ENCODE results near the gene SLC25A28.

The SLC25A28 gene

GRCh38 chr10:99583687-99584086 is 36.6 kb downstream of the SLC25A28 start:
- no peak for DNase-seq

DNA sequence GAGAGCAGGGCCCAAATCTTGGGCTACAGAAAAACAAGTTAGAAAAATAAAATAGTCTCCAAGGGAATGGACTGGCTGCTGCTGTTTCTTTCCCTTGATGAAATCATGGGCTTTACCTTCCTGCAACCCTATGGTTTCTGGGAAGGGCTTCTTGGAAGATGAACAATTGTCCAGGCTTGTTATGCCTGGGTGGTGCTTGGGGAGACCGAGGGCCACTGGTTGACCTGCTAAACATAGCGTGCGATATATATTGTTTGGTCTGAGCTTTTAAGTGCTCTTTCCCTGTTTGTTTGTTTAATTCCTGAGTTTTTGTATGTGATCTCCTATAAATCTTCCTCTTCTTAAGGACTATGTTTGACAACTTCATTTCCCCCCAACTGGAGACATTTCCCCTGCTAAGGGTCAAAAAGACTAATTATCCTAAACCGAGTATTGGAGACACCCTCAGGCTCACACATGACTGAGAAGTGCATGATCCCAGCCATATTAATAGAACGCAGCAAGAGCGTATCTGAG is 37.9 kb downstream of the SLC25A28 start:
- no peak for DNase-seq

- no peak for DNase-seq
Measured at GRCh38 chr10:99579971-99580370, 40.3 kb downstream of the SLC25A28 start.

- DNase-seq, result no peak
Measured at GRCh38 chr10:99573790-99574189, 46.4 kb downstream of the SLC25A28 start.

DNA sequence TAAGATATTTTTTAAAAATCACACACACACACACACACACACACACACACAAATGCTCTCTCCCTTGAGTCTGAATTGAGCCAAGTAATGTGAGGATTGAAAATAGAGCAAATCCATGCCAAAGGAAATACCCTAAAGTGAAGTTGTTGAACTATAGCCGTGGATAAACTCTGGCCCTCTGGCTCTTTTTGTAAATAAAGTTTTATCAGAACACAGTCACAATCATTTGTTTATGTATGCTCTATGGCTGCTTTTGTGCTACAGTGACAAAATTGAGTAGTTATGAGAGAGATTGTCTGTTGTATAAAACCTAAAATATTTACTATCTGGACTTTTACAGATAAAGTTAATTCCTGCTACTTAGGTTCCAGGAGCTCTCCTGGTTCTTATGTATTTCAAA is 48.4 kb downstream of the SLC25A28 start:
- no peak for DNase-seq

DNA sequence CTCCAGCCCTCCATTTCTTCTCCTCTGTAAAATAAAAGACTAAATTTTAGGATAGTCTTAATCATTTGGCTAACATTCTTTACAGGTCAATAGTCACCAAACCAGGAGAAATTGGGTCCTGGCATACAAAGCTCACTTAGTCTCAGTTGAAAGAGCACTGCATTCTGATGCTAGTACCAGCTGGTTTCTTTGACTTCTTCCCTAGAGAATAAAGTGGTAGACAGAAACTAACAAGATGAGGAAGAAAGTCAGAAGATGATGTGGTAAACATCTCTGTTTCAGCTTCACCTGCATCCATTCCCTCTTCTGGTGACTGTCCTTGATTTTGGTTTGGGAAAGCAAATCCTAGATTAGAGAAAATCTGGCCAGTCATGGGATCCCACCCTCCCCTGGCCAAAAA is 50.3 kb downstream of the SLC25A28 start:
- DNase-seq, result no peak

- DNase-seq, result no peak
Measured at GRCh38 chr10:99569253-99569939, 50.8 kb downstream of the SLC25A28 start.

DNA sequence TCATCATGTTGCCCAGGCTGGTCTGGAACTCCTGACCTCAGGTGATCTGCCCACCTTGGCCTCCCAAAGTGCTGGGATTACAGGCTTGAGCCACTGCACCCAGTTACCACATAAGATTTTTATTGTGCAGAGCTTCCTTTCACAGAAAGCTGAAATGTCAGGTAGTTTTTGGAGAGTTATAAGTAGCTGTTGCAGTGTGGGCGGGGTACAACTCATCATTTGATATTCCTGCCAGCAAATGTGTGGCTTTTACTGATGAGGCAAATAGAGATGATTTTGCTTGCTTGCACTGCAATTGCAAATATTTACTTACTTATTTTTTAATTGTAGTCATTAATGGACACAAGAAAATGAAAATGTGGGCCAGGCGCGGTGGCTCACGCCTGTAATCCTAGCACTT is 55.1 kb downstream of the SLC25A28 start:
- no peak for DNase-seq

GRCh38 chr10:99564361-99564760 is 55.9 kb downstream of the SLC25A28 start:
- no peak for DNase-seq

DNA sequence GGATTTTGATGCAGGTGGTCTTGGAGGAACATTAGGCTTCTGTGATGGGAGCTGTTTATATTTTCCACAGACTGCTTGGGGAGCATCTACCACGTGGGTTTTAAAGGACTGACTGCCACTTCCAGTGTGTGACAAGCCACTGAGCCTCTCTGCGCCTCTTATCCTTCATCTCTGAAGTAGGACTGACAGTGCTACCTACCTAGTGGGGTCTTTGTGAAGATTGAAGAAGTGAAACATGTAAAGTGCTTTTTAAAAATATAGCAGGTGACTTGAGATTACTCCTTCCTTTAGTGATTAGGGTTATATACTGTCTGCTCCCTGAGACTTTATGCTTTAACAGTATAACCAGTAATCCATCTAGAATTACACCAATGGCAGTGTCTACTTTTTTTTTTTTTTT is 57.6 kb downstream of the SLC25A28 start:
- no peak for DNase-seq

All from 8988T (cell line).